HL-60/S4 treated with phorbol 12-myristate 13-acetate at 8.2 ng/mL for 4 days and 3 days (cell line): ENCODE results near the gene TNRC6C.
"Not testable (repeated sequence)": the region's sequence is repeated elsewhere in the genome, so short reads cannot be mapped to it uniquely, and the experiment has no call there.

Source experiments
- in situ Hi-C: fragments of 300-500 bp; cut with MboI; formaldehyde crosslinking; loops from 2 replicates; pipeline ENCODE4 v1.15.0; 2022; ENCODE audit warnings: low sequenced_read_pairs

Gene TNRC6C

DNA sequence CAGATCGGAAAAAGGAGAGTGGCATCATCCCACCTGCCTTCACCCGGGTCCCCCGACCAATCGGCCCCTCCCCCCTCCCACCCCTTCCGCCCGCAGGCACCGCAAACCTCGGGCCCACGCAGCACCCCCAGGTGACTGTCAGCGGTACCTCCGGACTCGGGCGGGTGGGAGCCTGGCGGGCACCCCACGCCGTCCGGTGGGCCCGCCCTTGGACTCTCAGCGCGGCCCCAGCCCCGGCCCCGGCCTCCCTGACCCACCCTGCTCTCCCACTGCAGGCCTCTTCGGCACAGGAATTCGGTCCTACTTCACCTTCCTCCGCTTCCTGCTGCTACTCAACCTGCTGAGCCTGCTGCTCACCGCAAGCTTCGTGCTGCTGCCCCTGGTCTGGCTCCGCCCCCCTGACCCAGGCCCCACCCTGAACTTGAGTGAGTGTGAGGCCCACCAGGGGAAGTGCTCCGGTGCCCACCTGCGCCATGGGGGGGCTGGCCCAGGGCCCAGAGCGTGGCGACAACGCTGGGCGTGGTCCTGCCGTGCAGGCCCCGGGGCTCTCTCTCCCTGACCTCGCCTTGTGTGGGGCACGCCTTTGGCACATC, 173.7 kb downstream of the TNRC6C start:
- in situ Hi-C loops: no loop called here

- in situ Hi-C loops: no loop called here
These were observed 174.3 kb downstream of the TNRC6C start for GRCh38 chr17:78132767-78133178.

GRCh38 chr17:78133179-78133951, 174.9 kb downstream of the TNRC6C start:
- in situ Hi-C loops: no loop called here

DNA sequence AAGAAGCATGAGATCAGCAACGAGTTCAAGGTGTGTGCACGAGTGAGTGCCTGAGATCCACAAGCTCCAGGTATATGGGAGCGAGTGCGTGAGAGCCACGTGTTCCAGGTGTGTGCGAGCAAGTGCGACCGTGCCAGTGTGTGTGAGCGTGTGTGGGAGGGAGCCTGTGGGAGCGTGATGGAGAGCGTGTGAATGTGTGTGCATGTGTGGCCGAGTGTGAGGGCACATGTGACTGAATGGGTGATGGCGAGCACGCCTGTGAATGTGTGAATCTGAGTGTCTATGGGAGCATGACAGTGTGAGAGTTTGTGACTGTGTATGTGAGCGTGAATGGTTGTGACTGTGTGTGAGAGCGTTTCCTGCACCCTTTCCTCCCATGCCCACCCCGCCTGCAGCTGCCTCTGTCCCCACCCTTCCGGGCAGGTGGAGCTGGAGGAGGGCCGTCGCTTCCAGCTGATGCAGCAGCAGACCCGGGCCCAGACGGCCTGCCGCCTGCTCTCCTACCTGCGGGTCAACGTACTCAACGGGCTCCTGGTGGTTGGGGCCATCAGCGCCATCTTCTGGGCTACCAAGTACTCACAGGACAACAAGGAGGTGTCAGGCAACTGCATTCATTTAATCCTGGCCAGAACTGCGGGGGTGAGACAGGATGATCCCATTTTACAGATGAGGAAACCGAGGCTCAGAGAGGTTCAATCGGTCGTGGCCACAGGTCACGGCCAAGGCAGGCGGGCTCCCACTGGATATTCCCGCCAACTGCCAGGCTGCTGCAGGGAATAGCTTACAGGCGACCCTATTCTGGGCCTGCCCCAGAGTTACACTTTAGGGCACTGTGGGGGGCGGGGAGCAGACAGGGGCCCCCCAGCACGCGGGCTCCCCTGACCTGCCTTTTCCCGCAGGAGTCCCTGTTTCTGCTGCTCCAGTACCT, 175.7 kb downstream of the TNRC6C start:
- in situ Hi-C loops: no loop called here

- in situ Hi-C loops: no loop called here
These were observed 176.4 kb downstream of the TNRC6C start for GRCh38 chr17:78134899-78135385.

DNA sequence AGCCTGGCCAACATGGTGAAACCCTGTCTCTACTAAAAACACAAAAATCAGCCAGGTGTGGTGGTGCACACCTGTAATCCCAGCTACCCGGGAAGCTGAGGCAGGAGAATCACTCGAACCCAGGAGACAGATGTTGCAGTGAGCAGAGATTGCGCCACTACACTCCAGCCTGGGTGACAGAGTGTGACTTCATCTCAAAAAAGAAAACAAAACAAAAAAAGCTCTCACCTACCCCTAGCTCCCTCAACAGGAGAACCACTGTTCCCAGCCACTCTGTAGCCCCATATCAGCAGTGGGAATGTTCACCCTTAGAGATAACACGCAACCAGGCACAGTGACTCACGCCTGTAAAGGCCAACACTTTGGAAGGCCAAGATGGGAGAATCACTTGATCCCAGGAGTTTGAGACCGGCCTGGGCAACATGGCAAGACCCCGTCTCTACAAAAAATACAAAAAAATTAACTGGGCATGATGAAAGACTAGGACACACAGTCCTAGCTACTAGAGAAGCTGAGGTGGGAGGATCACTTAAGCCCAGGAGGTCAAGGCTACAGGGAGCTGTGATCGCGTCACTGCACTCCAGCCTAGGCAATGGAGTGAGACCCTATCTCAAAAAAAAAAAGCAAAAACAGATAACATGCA, 177.5 kb downstream of the TNRC6C start:
- in situ Hi-C loops: no loop called here

DNA sequence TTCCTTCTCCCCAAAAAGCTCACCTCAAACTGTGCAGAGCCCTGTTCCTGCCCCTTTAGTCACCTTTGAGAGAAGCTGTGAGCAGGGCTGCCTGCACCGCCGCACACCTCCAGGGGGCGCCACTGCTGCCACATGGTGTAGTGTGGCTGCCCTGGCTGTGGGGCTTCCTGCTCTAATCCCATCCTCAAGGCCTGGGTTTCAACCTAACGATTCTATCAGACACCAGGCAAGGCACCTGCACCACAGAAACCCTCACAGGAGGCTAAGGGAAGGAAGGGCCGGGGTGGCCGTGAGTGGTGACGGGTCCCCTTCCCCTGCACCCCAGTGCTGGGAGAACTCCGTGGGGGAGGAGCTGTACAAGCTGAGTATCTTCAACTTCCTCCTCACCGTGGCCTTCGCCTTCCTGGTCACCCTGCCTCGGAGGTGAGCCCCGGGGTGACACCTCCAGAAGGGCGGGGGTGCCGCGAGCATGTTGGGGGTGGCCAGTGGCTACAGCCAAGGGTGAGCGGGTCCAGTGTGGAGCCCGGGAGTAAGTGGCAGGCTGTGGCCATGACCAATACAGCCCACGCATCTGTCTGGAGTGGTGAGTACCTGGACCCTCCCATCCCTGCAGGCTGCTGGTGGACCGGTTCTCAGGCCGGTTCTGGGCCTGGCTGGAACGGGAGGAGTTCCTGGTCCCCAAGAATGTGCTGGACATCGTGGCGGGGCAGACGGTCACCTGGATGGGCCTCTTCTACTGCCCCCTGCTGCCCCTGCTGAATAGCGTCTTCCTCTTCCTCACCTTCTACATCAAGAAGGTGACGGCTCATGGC, 179.1 kb downstream of the TNRC6C start:
- in situ Hi-C loops: no loop called here

- in situ Hi-C loops: no loop called here
These were observed 179.9 kb downstream of the TNRC6C start for GRCh38 chr17:78138204-78139060.

GRCh38 chr17:78139861-78140168, 181.3 kb downstream of the TNRC6C start:
- in situ Hi-C loops: not testable (repeated sequence)

DNA sequence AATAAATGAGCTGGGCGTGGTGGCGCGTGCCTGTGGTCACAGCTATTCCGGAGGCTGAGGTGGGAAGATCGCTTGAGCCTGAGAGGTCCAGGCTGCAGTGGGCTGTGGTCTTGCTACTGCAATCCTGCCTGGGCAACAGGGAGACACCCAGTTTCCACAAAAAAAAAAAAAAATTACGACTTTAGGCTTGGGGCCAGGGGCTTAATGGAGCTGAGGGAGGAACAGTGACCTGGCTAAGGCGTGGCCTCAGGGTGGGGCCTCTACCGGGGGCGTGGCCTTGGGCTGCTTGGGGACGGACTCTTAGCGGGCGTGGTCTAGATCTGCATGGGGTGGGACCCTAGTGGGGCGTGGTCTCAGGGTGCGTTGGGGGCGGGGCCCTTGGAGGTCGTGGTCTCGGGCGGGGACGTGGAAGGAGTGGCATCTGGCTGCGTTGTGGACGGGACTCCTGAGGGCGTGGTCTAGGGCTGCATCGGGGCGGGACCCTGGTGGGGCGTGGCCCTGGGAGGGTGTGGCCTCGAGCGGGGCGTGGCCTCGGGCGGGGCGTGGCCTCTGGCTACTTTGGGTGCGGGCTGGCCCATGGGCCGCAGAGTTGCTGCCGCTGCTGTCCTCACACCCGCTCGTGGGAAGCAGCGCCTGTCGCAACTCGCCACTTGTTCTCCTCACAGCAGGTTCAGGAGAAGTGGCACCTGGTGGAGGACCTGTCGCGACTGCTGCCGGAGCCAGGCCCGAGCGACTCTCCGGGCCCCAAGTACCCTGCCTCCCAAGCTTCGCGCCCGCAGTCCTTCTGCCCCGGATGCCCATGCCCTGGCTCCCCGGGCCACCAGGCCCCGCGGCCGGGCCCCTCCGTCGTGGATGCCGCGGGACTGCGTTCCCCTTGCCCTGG, 181.9 kb downstream of the TNRC6C start:
- in situ Hi-C loops: no loop called here

DNA sequence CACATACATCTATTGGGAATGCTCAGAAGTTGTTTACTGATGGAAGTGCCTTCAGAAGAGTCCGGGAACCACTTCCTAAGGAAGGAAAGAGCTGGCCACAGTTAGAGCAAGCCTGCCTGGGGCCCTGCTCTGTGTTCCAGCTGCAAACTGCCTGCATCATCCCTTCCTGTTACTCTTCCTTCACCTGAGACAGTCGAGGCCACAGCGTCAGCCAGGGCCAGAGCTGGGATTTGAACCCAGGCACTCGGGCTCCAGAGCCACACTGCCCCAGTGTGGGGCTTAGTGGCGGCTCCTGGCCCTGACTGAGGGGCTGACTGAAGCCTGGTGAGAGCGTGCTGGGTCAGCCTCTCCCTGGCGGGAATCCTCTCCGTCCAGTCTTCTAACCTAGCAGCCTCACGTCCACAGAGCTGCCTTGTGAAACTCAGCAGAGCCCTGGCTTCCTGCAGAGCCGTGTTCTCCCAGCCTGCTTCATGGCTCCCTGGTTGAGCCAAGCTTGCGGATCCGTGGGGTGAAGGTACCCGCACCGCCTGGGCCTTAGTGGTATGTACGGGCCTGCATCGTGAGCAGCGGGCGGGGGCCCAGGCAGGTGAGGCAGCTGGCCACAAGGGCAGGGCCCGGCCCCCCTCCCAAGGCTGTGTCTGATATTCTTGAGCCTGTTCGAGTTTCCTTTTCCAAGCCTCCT, 183.1 kb downstream of the TNRC6C start:
- in situ Hi-C loops: no loop called here

DNA sequence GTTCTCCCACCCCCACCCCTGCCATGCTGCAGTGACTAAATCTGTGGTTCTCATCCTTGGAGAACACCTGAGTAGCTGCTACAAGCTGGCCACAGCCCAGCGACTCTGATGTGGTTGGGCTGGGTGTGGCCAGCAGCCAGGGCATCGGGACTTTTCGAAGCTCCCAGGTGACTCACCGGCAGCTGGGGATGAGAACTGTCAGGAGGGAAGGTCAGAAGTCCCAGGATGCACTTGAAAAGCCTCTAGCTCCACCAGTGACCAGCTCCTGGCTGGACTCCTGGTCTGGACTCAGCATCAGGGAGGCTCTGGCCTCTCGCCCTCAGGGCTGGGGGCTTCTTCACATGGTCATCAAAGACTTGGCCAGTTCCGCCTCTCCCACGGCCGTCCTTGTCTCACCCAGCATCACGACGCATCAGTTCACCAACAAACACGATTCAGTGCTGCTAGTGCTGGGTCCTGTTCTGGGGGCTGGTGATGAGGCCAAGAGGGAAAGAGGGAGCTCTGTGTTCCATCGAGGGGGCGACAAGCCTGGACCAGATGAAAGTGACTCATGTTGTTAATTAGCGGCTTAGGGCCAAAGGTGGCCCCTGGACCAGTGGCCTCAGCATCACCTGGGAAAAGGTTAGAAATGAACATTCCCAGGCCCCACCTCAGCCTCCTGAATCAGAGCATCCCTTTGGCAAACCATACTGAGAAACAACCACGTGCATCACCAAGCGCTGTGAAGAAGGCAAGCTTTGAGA, 183.8 kb downstream of the TNRC6C start:
- in situ Hi-C loops: no loop called here

GRCh38 chr17:78143214-78144146, 185.0 kb downstream of the TNRC6C start:
- in situ Hi-C loops: no loop called here

- in situ Hi-C loops: no loop called here
These were observed 185.7 kb downstream of the TNRC6C start for GRCh38 chr17:78144147-78144719.

GRCh38 chr17:78144736-78145641, 186.5 kb downstream of the TNRC6C start:
- in situ Hi-C loops: no loop called here
